Activated B cell treated with CpG ODN at 0.5 μM for 24 hours (primary cell): ENCODE data around the gene PPFIA3. TPM values are rescaled to one million over a fixed set of nuclear protein-coding genes. Genes with fewer than 3 reads are reported as not detected.

Experiments
- ATAC-seq: fragments of 200-7000 bp; cut with Tn5 transposase; one replicate; pipeline ENCODE4 v1.10.0; 2021; ENCODE audit warnings: low read depth, mild to moderate bottlenecking, moderate library complexity
- CTCF ChIA-PET: fragments of 350-600 bp; sonication (Branson Sonifier 250); formaldehyde crosslinking; loops from one replicate; lab custom pipeline; 2021; ENCODE audit warnings: antibody characterized with exemption; lab: Charles Lee
- POLR2A ChIA-PET: fragments of 350-600 bp; sonication (Branson Sonifier 250); formaldehyde crosslinking; loops from one replicate; lab custom pipeline; 2021; ENCODE audit warnings: antibody characterized with exemption; lab: Charles Lee
- DNase-seq: peaks from one replicate; pipeline ENCODE4 v3.0.0; 2022
- H3K27ac Mint-ChIP-seq: one replicate; pipeline ENCODE4 v1.8.0; 2020; ENCODE audit warnings: mixed read lengths
- H3K27me3 Mint-ChIP-seq: one replicate; pipeline ENCODE4 v1.8.0; 2021; ENCODE audit warnings: mixed read lengths
- H3K36me3 Mint-ChIP-seq: one replicate; pipeline ENCODE4 v1.8.0; 2021; ENCODE audit warnings: low read depth, mixed read lengths
- H3K4me1 Mint-ChIP-seq: one replicate; pipeline ENCODE4 v1.8.0; 2021; ENCODE audit warnings: mixed read lengths
- H3K4me3 Mint-ChIP-seq: one replicate; pipeline ENCODE4 v1.8.0; 2020; ENCODE audit warnings: mild to moderate bottlenecking, mixed read lengths
- H3K9me3 Mint-ChIP-seq: one replicate; pipeline ENCODE4 v1.8.0; 2020; ENCODE audit warnings: mixed read lengths
- CTCF ChIP-seq: fragments of 200-600 bp; IDR thresholded peaks from one replicate; pipeline ENCODE4 v1.8.0; 2022; ENCODE audit warnings: antibody characterized with exemption, mild to moderate bottlenecking
- intact Hi-C: fragments of 100-400 bp; cut with micrococcal nuclease; formaldehyde crosslinking; loops from one replicate; pipeline ENCODE4 v1.15.1; 2024
- total RNA-seq: library from RNA; stranded (reverse); gene quantifications from 2 replicates; pipeline ENCODE4 v1.2.3, GENCODE V29; 2022

Gene PPFIA3
- total RNA-seq, 1 donor from 2014 or later = 3.6 TPM

- H3K9me3 Mint-ChIP-seq = no peaks in the 10 kb centered on the region
- ChIA-PET POLR2A (no interaction called here), CTCF (interaction anchor here (0.9 kb wide), 1 partner anchor 17 kb away, joined by 3 read pairs; no protein-coding TSS in a partner anchor)
- H3K36me3 Mint-ChIP-seq = peaks cover 3% of the 10 kb centered on the region
- no peak overlapping the region for H3K27ac Mint-ChIP-seq
- no peak for TF ChIP-seq CTCF
- intact Hi-C loops = loop anchor here (10.0 kb wide), 1 partner anchor 296 kb away; no protein-coding TSS in a partner anchor
- DNase-seq (no peak), ATAC-seq (no peak)
- no peak overlapping the region for H3K4me3 Mint-ChIP-seq
- peaks cover 15% of the 10 kb centered on the region for H3K27me3 Mint-ChIP-seq
- H3K4me1 Mint-ChIP-seq = peaks cover 11% of the 10 kb centered on the region
Observed at GRCh38 chr19:49080392-49080791, 39.0 kb upstream of the PPFIA3 start.

- POLR2A ChIA-PET = no interaction called here
- intact Hi-C loops = loop anchor here (10.0 kb wide), 1 partner anchor 296 kb away; no protein-coding TSS in a partner anchor
- DNase-seq (no peak), ATAC-seq (no peak)
- Mint-ChIP-seq H3K27ac (no peak overlapping the region), H3K36me3 (peaks cover 10% of the 10 kb centered on the region), H3K4me1 (peaks cover 13% of the 10 kb centered on the region), H3K27me3 (peaks cover 8% of the 10 kb centered on the region), H3K4me3 (no peak overlapping the region), H3K9me3 (no peaks in the 10 kb centered on the region)
- CTCF ChIA-PET = interaction anchor here (0.9 kb wide), 1 partner anchor 17 kb away, joined by 3 read pairs; no protein-coding TSS in a partner anchor
- TF ChIP-seq CTCF = no peak
Observed at GRCh38 chr19:49081273-49081672, 38.1 kb upstream of the PPFIA3 start.

- intact Hi-C loops = loop anchor here (1.0 to 10.0 kb wide), 5 partner anchors 34 to 446 kb away; partner anchors contain the start of genes C19orf73, GYS1, NUCB1 and PPFIA3
- CTCF ChIA-PET = no interaction called here
- no peak for TF ChIP-seq CTCF
- DNase-seq = no peak
- peak overlapping the region; percentile 93 for H3K4me3 Mint-ChIP-seq
- POLR2A ChIA-PET = no interaction called here
- peak overlapping the region; percentile 93 for H3K27ac Mint-ChIP-seq
- no peaks in the 10 kb centered on the region for H3K9me3 Mint-ChIP-seq
- peaks cover 39% of the 10 kb centered on the region for H3K4me1 Mint-ChIP-seq
- ATAC-seq = no peak
- peaks cover 6% of the 10 kb centered on the region for H3K27me3 Mint-ChIP-seq
- peaks cover 33% of the 10 kb centered on the region for H3K36me3 Mint-ChIP-seq
Observed at GRCh38 chr19:49084206-49085019, 34.9 kb upstream of the PPFIA3 start.

GRCh38 chr19:49085020-49085867 lies 34.1 kb upstream of the PPFIA3 start, which contains the start of gene SNRNP70:
Gene SNRNP70 (plus strand): TSS chr19:49085451. CDS start chr19:49086415, 964 bp downstream.
- H3K36me3 Mint-ChIP-seq = peaks cover 39% of the 10 kb centered on the region
- CTCF ChIA-PET = no interaction called here
- TF ChIP-seq CTCF = no peak
- peaks cover 6% of the 10 kb centered on the region for H3K27me3 Mint-ChIP-seq
- peak; percentile 97 for ATAC-seq
- H3K27ac Mint-ChIP-seq = peak within 1 kb of the TSS; percentile 93
- no peaks in the 10 kb centered on the region for H3K9me3 Mint-ChIP-seq
- H3K4me1 Mint-ChIP-seq = peaks cover 41% of the 10 kb centered on the region
- H3K4me3 Mint-ChIP-seq = peak within 1 kb of the TSS; percentile 93
- POLR2A ChIA-PET = interaction anchor here (1.0 kb wide), 1 partner anchor 13 kb away, joined by 4 read pairs; no protein-coding TSS in a partner anchor
- intact Hi-C loops = loop anchor here (1.0 to 10.0 kb wide), 5 partner anchors 34 to 447 kb away; partner anchors contain the start of genes C19orf73, GYS1, NUCB1 and PPFIA3
- peak; percentile 99 for DNase-seq
